GM12892 (cell line): ENCODE data around the gene LAMA2.

Experiments used
- POLR2A ChIP-seq: IDR thresholded peaks from 2 replicates; pipeline ENCODE4 v1.6.1; 2011; ENCODE audit warnings: low read depth, low read length, control low read depth
- POLR2AphosphoS5 ChIP-seq: IDR thresholded peaks from 2 replicates; pipeline ENCODE4 v1.6.1; 2011; ENCODE audit warnings: low read depth, low read length, control low read depth

DNA sequence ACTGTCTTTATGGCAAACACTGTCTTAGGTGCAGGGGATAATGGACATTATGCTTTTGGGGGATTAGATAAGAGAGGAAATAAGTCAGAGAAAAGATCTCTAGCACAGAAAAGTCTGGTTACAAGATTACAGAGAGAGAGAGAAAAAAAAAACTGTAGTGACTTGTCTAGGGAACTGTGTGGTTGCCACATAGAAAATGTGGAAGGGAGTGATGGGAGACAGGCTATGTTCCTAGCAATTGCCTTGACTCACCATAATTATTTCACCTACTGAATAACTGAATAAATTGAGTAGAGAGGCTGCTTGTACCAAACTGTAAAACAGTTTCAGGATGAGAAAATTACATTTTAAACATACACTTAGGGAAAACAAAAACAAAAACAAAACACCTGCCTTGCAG, 229.7 kb downstream of the LAMA2 start:
- TF ChIP-seq POLR2AphosphoS5: no peak
- no peak for TF ChIP-seq POLR2A
